Neutrophil (primary cell): ENCODE data around the gene CMTM4.
A peak's percentile ranks its signal among the peaks of the same experiment; 100 is the strongest.
"Not testable (repeated sequence)": the region's sequence is repeated elsewhere in the genome, so short reads cannot be mapped to it uniquely, and the experiment has no call there.

Source experiments
- H3K27ac ChIP-seq: fragments of 200-600 bp; sonication (generic); 2 replicates; pipeline ENCODE4 v1.5.1; 2016; ENCODE audit warnings: mild to moderate bottlenecking, moderate library complexity
- H3K27me3 ChIP-seq: fragments of 200-600 bp; sonication (generic); 2 replicates; pipeline ENCODE4 v1.6.0; 2016; ENCODE audit warnings: mild to moderate bottlenecking
- H3K36me3 ChIP-seq: fragments of 200-600 bp; sonication (generic); 2 replicates; pipeline ENCODE4 v1.5.1; 2017
- H3K4me1 ChIP-seq, 2 experiments: fragments of 200-600 bp in 1 of 2; sonication (generic) in 1 of 2; 1 replicate in 1 of 2; 2 replicates in 1 of 2; pipeline versions ENCODE4 v1.5.1 to v1.6.1; 2013 to 2016; ENCODE audit warnings: low read depth in 1 of 2, low read length in 1 of 2, mild to moderate bottlenecking in 1 of 2, moderate library complexity in 1 of 2; ENCODE audit not compliant: control insufficient read depth in 1 of 2, insufficient read depth in 1 of 2
- H3K4me3 ChIP-seq, 2 experiments: fragments of 200-600 bp in 1 of 2; sonication (generic) in 1 of 2; 1 replicate in 1 of 2; 2 replicates in 1 of 2; pipeline ENCODE4 v1.5.1; 2013 to 2016; ENCODE audit warnings: low read depth in 1 of 2, low read length in 1 of 2, mild to moderate bottlenecking in 1 of 2, moderate library complexity in 1 of 2
- H3K9me3 ChIP-seq: fragments of 200-600 bp; sonication (generic); 2 replicates; pipeline ENCODE4 v1.5.1; 2016
- TF ChIP-seq, protein P1 (sequence below): fragments of 200-600 bp; sonication (generic); IDR thresholded peaks from 2 replicates; pipeline ENCODE4 v1.5.1; 2016; ENCODE audit warnings: antibody characterized with exemption

Gene CMTM4

DNA sequence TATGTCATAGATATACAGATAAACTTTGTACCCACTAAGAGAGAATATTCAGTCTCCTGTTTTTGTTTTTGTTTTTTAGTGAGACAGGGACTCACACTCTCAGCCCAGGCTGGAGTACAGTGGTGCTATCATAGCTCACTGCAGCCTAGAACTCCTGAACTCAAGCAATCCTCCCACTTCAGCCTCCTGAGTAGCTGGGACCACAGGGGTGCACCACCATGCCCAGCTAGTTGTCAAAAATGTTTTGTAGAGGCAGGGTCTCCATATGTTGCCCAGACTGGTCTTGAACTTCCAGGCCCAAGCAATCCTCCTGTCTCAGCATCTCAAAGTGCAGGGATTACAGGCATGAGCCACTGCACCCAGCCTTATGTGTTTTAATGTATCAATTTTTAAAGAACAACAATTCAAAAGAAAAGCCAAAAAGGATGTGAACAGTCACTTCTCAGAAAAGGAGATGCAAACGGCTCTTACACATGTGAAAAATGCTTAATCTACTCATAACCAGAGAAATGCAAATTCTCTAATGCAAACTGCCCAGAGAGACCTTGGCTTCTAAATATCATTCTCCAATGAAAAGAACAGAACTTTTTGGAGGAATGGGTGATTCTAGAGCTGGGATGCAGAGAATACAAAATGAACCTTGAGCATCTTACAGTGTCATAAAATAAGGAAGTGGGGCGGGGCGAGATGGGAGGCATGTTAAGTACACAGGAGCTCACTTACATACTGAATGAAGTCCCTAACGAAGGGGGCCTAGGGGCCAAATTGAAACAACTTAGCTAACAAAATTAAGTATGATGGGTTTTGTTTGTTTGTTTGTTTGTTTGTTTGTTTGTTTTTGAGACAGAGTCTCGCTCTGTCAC is 99.3 kb downstream of the CMTM4 start:
- Histone ChIP-seq H3K27me3 (peaks cover 10% of the 10 kb centered on the region), H3K27ac (no peak overlapping the region), H3K4me1 (no peaks in the 10 kb centered on the region), H3K36me3 (no peaks in the 10 kb centered on the region), H3K9me3 (no peaks in the 10 kb centered on the region), H3K4me3 (no peak overlapping the region)
- TF ChIP-seq, protein P1, sequence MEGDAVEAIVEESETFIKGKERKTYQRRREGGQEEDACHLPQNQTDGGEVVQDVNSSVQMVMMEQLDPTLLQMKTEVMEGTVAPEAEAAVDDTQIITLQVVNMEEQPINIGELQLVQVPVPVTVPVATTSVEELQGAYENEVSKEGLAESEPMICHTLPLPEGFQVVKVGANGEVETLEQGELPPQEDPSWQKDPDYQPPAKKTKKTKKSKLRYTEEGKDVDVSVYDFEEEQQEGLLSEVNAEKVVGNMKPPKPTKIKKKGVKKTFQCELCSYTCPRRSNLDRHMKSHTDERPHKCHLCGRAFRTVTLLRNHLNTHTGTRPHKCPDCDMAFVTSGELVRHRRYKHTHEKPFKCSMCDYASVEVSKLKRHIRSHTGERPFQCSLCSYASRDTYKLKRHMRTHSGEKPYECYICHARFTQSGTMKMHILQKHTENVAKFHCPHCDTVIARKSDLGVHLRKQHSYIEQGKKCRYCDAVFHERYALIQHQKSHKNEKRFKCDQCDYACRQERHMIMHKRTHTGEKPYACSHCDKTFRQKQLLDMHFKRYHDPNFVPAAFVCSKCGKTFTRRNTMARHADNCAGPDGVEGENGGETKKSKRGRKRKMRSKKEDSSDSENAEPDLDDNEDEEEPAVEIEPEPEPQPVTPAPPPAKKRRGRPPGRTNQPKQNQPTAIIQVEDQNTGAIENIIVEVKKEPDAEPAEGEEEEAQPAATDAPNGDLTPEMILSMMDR = no peak

DNA sequence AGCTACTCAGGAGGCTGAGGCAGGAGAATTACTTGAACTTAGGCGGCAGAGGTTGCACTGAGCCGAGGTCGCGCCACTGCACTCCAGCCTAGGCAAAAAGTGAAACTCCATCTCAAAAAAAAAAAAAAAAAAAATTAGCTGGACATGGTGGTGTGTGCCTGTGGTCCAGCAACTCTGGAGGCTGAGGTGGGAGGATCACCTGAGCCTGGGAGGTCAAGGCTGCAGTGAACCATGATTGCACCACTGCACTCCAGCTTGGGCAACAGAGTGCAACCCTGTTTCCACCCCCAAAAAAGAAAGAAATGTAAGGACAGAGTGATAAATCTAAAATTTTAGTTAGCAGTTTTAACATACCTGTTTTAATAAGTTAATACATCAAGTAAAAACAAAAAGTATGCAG is 100.0 kb downstream of the CMTM4 start:
- H3K9me3 ChIP-seq, H3K4me3 ChIP-seq, H3K27me3 ChIP-seq, H3K27ac ChIP-seq, H3K4me1 ChIP-seq, H3K36me3 ChIP-seq: not testable (repeated sequence)

DNA sequence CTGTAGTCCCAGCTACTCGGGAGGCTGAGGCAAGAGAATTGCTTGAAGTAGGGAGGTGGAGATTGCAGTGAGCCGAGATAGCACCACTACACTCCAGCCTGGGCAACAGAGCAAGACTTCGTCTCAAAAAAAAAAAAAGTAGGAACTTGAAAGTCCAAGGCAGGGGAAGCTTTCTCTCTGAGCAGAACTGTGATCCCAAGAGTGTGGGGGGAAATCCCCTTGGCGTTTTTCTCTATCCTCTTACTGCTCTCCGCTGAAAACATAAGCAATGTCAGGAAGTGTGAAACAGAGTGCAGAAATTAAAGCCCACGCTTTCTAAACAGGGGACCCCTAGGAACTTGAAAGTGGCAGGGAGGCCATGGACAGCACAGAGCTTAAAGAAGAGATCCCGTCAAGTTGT is 101.8 kb downstream of the CMTM4 start:
- Histone ChIP-seq H3K4me1 (peaks cover 16 to 19% of the 10 kb centered on the region in 2 experiments), H3K27ac (no peak overlapping the region), H3K36me3 (peaks cover 6% of the 10 kb centered on the region), H3K4me3 (no peak overlapping the region), H3K9me3 (no peaks in the 10 kb centered on the region), H3K27me3 (peaks cover 6% of the 10 kb centered on the region)
- TF ChIP-seq, protein P1 = no peak

DNA sequence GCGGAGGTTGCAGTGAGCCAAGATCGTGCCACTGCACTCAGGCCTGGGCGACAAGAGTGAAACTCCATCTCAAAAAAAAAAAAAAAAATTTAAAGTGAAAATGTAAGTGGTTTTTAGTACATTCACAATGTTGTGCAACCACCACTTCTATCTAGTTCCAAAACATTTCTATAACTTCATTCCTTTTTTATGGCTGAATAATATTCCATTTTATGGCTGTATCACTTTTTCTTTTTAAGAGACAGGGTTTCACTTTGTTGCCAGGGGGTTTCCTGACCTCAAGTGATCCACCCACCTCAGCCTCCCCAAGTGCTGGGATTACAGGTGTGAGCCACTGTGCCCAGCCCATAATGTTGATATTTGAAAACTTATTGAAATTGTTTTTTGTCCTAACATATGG is 103.7 kb downstream of the CMTM4 start:
- Histone ChIP-seq H3K4me3 (no peak overlapping the region), H3K9me3 (no peaks in the 10 kb centered on the region), H3K4me1 (peaks cover 28 to 39% of the 10 kb centered on the region in 2 experiments), H3K27me3 (no peaks in the 10 kb centered on the region), H3K36me3 (peaks cover 21% of the 10 kb centered on the region), H3K27ac (no peak overlapping the region)
- TF ChIP-seq, protein P1 = no peak

DNA sequence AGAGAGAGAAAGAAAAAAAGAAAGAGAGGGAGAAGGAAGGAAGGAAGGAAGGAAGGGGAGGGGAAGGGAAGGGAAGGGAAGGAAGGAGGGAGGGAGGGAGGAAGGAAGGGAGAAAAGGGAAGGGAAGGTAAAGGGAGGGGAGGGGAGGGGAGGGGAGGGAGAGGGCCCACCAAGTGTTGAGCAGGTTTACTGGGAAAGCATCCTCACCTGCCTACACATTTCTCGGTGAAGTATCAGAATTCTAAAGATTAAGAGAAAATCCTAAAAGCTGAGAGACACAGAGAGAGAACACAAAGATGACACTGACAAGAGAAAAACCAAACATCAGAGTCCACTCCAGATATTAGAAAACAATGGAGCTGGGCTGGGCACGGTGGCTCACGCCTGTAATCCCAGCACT is 104.3 kb downstream of the CMTM4 start:
- Histone ChIP-seq H3K27ac (no peak overlapping the region), H3K4me1 (peaks cover 28 to 44% of the 10 kb centered on the region in 2 experiments), H3K9me3 (no peaks in the 10 kb centered on the region), H3K36me3 (peaks cover 21% of the 10 kb centered on the region), H3K27me3 (no peaks in the 10 kb centered on the region), H3K4me3 (no peak overlapping the region)
- TF ChIP-seq, protein P1 = no peak

DNA sequence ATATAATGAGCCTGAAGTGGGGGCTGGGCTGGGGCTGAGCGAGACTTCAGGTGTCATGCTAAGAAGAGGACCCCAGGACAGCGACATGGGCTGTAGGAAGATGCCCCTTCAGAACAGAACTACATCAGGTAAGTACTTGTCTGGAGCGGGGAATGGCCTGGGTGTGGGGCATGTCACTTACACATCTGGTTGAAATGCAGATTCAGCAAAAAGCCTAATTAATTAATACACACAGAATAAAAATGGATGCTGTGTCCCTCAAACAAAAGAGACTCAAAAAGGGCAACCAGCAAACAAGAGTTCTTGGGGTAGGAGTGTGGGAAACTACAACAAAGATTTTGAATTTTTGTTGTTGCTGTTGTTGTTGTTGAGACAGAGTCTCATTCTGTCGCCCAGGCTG is 105.5 kb downstream of the CMTM4 start:
- peaks cover 36 to 57% of the 10 kb centered on the region in 2 experiments for H3K4me1 ChIP-seq
- H3K9me3 ChIP-seq = no peaks in the 10 kb centered on the region
- H3K27ac ChIP-seq = peak overlapping the region; percentile 90
- peak overlapping the region in 1 of 2 experiments; percentile 79 for H3K4me3 ChIP-seq
- TF ChIP-seq, protein P1 = no peak
- H3K27me3 ChIP-seq = no peaks in the 10 kb centered on the region
- peaks cover 21% of the 10 kb centered on the region for H3K36me3 ChIP-seq
